Vagina (tissue), 2 donors: Measurements from ENCODE around the gene CCNH. TPM values are rescaled to one million over a fixed set of nuclear protein-coding genes. Genes with fewer than 3 reads are reported as not detected.

ENCODE experiments used
- DNase-seq, 2 donors: peaks; one replicate each; pipeline ENCODE4 v3.0.0-alpha.2; 2017; ENCODE audit errors: extremely low spot score in 2 of 2
- H3K27ac ChIP-seq: fragments of 200-600 bp; sonication (generic); one replicate; pipeline ENCODE4 v1.5.1; 2019
- H3K27me3 ChIP-seq: fragments of 200-600 bp; sonication (generic); one replicate; pipeline ENCODE4 v1.5.1; 2019
- H3K36me3 ChIP-seq, 2 donors: fragments of 200-600 bp; sonication (generic); one replicate each; pipeline ENCODE4 v1.5.1; 2017 to 2019
- H3K4me1 ChIP-seq: fragments of 200-600 bp; sonication (generic); one replicate; pipeline ENCODE4 v1.5.1; 2019
- H3K4me3 ChIP-seq, 2 donors: fragments of 200-600 bp; sonication (generic); 1 replicate in 1 of 2; 2 replicates in 1 of 2; pipeline ENCODE4 v1.5.1; 2016 to 2019
- H3K9me3 ChIP-seq: fragments of 200-600 bp; sonication (generic); one replicate; pipeline ENCODE4 v1.5.1; 2019
- CTCF ChIP-seq, 3 experiments: fragments of 450-650 bp in 2 of 3; fragments of 200-600 bp in 1 of 3; sonication (generic) in 1 of 3; IDR thresholded peaks; one replicate each; pipeline ENCODE4 v1.5.1; 2017 to 2019; ENCODE audit warnings: antibody characterized with exemption in 3 of 3, mild to moderate bottlenecking in 2 of 3, moderate library complexity in 2 of 3
- POLR2A ChIP-seq, 2 donors: fragments of 450-650 bp; IDR thresholded peaks; one replicate each; pipeline ENCODE4 v1.6.1; 2017; ENCODE audit warnings: antibody characterized with exemption in 2 of 2, mild to moderate bottlenecking in 2 of 2, moderate library complexity in 2 of 2
- POLR2AphosphoS5 ChIP-seq, 2 donors: sonication (generic); formaldehyde crosslinking; IDR thresholded peaks; one replicate each; pipeline ENCODE4 v1.9.0; 2017; ENCODE audit warnings: antibody characterized with exemption in 2 of 2, mild to moderate bottlenecking in 2 of 2, low read depth in 1 of 2; ENCODE audit not compliant: insufficient read depth in 1 of 2
- intact Hi-C: fragments of 100-400 bp; cut with DNase I; formaldehyde crosslinking; loops from one replicate; pipeline ENCODE4 v1.15.1; 2023
- total RNA-seq: library from RNA; depleted of rRNA; stranded (reverse); fragments of >200 nt; gene quantifications from one replicate; pipeline ENCODE4 v1.2.3, GENCODE V29; 2016

CCNH gene
- total RNA-seq, 1 donor from 2014 or later: 112 TPM

- intact Hi-C loops: no loop called here
- no peak for DNase-seq
- Histone ChIP-seq H3K4me1 (no peaks in the 10 kb centered on the region), H3K4me3 (no peak overlapping the region), H3K9me3 (no peaks in the 10 kb centered on the region), H3K27me3 (no peaks in the 10 kb centered on the region), H3K27ac (no peak overlapping the region), H3K36me3 (peaks cover 0 to 28% of the 10 kb centered on the region in 2 donors)
- TF ChIP-seq POLR2AphosphoS5 (IDR thresholded peaks at IDR 0.05; ENCODE audit: insufficient read depth in 1 of 2, low read depth in 1 of 2): no peak
- TF ChIP-seq POLR2A (IDR thresholded peaks at IDR 0.05): no peak
- no peak for TF ChIP-seq CTCF (IDR thresholded peaks at IDR 0.05)
Measured at GRCh38 chr5:87372705-87373104, 40.0 kb downstream of the CCNH start.

GRCh38 chr5:87369431-87369830, 43.3 kb downstream of the CCNH start:
- intact Hi-C loops: no loop called here
- Histone ChIP-seq H3K27me3 (no peaks in the 10 kb centered on the region), H3K4me1 (no peaks in the 10 kb centered on the region), H3K36me3 (peaks cover 0 to 11% of the 10 kb centered on the region in 2 donors), H3K4me3 (no peak overlapping the region), H3K27ac (no peak overlapping the region), H3K9me3 (no peaks in the 10 kb centered on the region)
- no peak for DNase-seq
- TF ChIP-seq CTCF (IDR thresholded peaks at IDR 0.05): no peak
- no peak for TF ChIP-seq POLR2A (IDR thresholded peaks at IDR 0.05)
- TF ChIP-seq POLR2AphosphoS5 (IDR thresholded peaks at IDR 0.05; ENCODE audit: insufficient read depth in 1 of 2, low read depth in 1 of 2): no peak

- Histone ChIP-seq H3K27ac (no peak overlapping the region), H3K4me3 (no peak overlapping the region)
- intact Hi-C loops: no loop called here
Measured at GRCh38 chr5:87368601-87369000, 44.1 kb downstream of the CCNH start.

GRCh38 chr5:87367243-87367642, 45.5 kb downstream of the CCNH start:
- intact Hi-C loops: no loop called here
- Histone ChIP-seq H3K27me3 (no peaks in the 10 kb centered on the region), H3K27ac (no peak overlapping the region), H3K4me1 (no peaks in the 10 kb centered on the region), H3K36me3 (peaks cover 0 to 15% of the 10 kb centered on the region in 2 donors), H3K9me3 (no peaks in the 10 kb centered on the region), H3K4me3 (no peak overlapping the region)
- TF ChIP-seq POLR2A (IDR thresholded peaks at IDR 0.05): no peak
- TF ChIP-seq POLR2AphosphoS5 (IDR thresholded peaks at IDR 0.05; ENCODE audit: insufficient read depth in 1 of 2, low read depth in 1 of 2): no peak
- no peak for TF ChIP-seq CTCF (IDR thresholded peaks at IDR 0.05)
- no peak for DNase-seq

More at GRCh38 chr5:87368601-87369000, 44.1 kb downstream of the CCNH start:
- no peak for DNase-seq
- Histone ChIP-seq H3K4me1 (no peaks in the 10 kb centered on the region), H3K27me3 (no peaks in the 10 kb centered on the region), H3K9me3 (no peaks in the 10 kb centered on the region), H3K36me3 (peaks cover 0 to 15% of the 10 kb centered on the region in 2 donors)
- TF ChIP-seq POLR2A (IDR thresholded peaks at IDR 0.05) (no peak), POLR2AphosphoS5 (IDR thresholded peaks at IDR 0.05; ENCODE audit: insufficient read depth in 1 of 2, low read depth in 1 of 2) (no peak), CTCF (IDR thresholded peaks at IDR 0.05) (no peak)

GRCh38 chr5:87361536-87362213, 51.1 kb downstream of the CCNH start:
- H3K27ac ChIP-seq: no peak overlapping the region
- no peak overlapping the region for H3K4me3 ChIP-seq
- peaks cover 0 to 5% of the 10 kb centered on the region in 2 donors for H3K36me3 ChIP-seq
- H3K4me1 ChIP-seq: no peaks in the 10 kb centered on the region
- intact Hi-C loops: no loop called here
- no peaks in the 10 kb centered on the region for H3K27me3 ChIP-seq
- DNase-seq: no peak
- no peaks in the 10 kb centered on the region for H3K9me3 ChIP-seq
- TF ChIP-seq POLR2A (IDR thresholded peaks at IDR 0.05) (no peak), POLR2AphosphoS5 (IDR thresholded peaks at IDR 0.05; ENCODE audit: insufficient read depth in 1 of 2, low read depth in 1 of 2) (no peak), CTCF (IDR thresholded peaks at IDR 0.05) (no peak)
